ENCODE measurements around the gene PSTPIP2.
"Not testable (repeated sequence)": the region's sequence is repeated elsewhere in the genome, so short reads cannot be mapped to it uniquely, and the experiment has no call there.

Gene PSTPIP2

GRCh38 chr18:46035696-46036680 is 36.1 kb downstream of the PSTPIP2 start:
- no peak for DNase-seq (ENCODE audit: low spot score)

GRCh38 chr18:46034230-46034629 is 37.8 kb downstream of the PSTPIP2 start:
- DNase-seq (ENCODE audit: low spot score), result no peak

GRCh38 chr18:46031741-46032140 is 40.3 kb downstream of the PSTPIP2 start:
- DNase-seq (ENCODE audit: low spot score), result no peak

- DNase-seq (ENCODE audit: low spot score), result no peak
These were observed 43.5 kb downstream of the PSTPIP2 start for GRCh38 chr18:46028536-46028891.

GRCh38 chr18:46019936-46020335 is 52.1 kb downstream of the PSTPIP2 start:
- no peak for DNase-seq (ENCODE audit: low spot score)

- no peak for DNase-seq (ENCODE audit: low spot score)
These were observed 58.4 kb downstream of the PSTPIP2 start for GRCh38 chr18:46013484-46014189.

- DNase-seq (ENCODE audit: low spot score), result no peak
These were observed 61.4 kb downstream of the PSTPIP2 start for GRCh38 chr18:46010676-46011075.

- DNase-seq (ENCODE audit: low spot score), result no peak
These were observed 62.0 kb downstream of the PSTPIP2 start for GRCh38 chr18:46010050-46010449.

- no peak for DNase-seq (ENCODE audit: low spot score)
These were observed 62.8 kb downstream of the PSTPIP2 start for GRCh38 chr18:46009125-46009840.

GRCh38 chr18:46008531-46008930 is 63.5 kb downstream of the PSTPIP2 start:
- DNase-seq (ENCODE audit: low spot score), result no peak

- no peak for DNase-seq (ENCODE audit: low spot score)
These were observed 64.9 kb downstream of the PSTPIP2 start for GRCh38 chr18:46007165-46007564.

- no peak for DNase-seq (ENCODE audit: low spot score)
These were observed 69.1 kb downstream of the PSTPIP2 start for GRCh38 chr18:46002934-46003333.

GRCh38 chr18:46001892-46002291 is 70.2 kb downstream of the PSTPIP2 start:
- DNase-seq (ENCODE audit: low spot score), result no peak

GRCh38 chr18:46001074-46001473 is 71.0 kb downstream of the PSTPIP2 start:
- DNase-seq (ENCODE audit: low spot score), result no peak

- DNase-seq (ENCODE audit: low spot score), result no peak
These were observed 72.5 kb downstream of the PSTPIP2 start for GRCh38 chr18:45999536-45999935.

GRCh38 chr18:45998244-45998643 is 73.8 kb downstream of the PSTPIP2 start:
- DNase-seq (ENCODE audit: low spot score), result no peak

GRCh38 chr18:45997700-45998151 is 74.3 kb downstream of the PSTPIP2 start:
- DNase-seq (ENCODE audit: low spot score), result no peak

- no peak for DNase-seq (ENCODE audit: low spot score)
These were observed 76.6 kb downstream of the PSTPIP2 start for GRCh38 chr18:45995461-45995860.

- peak; percentile 5 for DNase-seq (ENCODE audit: low spot score)
These were observed 78.6 kb downstream of the PSTPIP2 start for GRCh38 chr18:45993438-45993837.

- not testable (repeated sequence) for DNase-seq (ENCODE audit: low spot score)
These were observed 79.5 kb downstream of the PSTPIP2 start for GRCh38 chr18:45992527-45992926.

GRCh38 chr18:45991788-45992187 is 80.3 kb downstream of the PSTPIP2 start:
- DNase-seq (ENCODE audit: low spot score), result no peak

GRCh38 chr18:45984546-45985235 is 87.4 kb downstream of the PSTPIP2 start:
- DNase-seq (ENCODE audit: low spot score), result no peak
